Heart right ventricle (tissue), 16 donors: ENCODE results near the gene TMEM203. TPM values are rescaled to one million over a fixed set of nuclear protein-coding genes. Genes with fewer than 3 reads are reported as not detected.
A peak's percentile ranks its signal among the peaks of the same experiment; 100 is the strongest.

Experiments used
- ATAC-seq, 8 donors: fragments of 200-7000 bp; cut with Tn5 transposase; one replicate each; pipeline ENCODE4 v1.9.1; 2020; ENCODE audit warnings: mild to moderate bottlenecking in 8 of 8, moderate library complexity in 8 of 8, moderate number of reproducible peaks in 1 of 8
- DNase-seq, 2 donors: peaks; one replicate each; pipeline ENCODE4 v3.0.0-alpha.2; 2020
- H3K27ac ChIP-seq, 10 donors: fragments of 200-600 bp; sonication (generic) in 2 of 10; one replicate each; pipeline versions ENCODE4 v1.5.0 to v1.8.0; 2020 to 2022; ENCODE audit warnings: mild to moderate bottlenecking in 3 of 10
- H3K27me3 ChIP-seq, 7 donors: fragments of 200-600 bp; one replicate each; pipeline ENCODE4 v1.8.0; 2021 to 2022; ENCODE audit warnings: mild to moderate bottlenecking in 2 of 7
- H3K36me3 ChIP-seq, 9 donors: fragments of 200-600 bp; sonication (generic) in 1 of 9; one replicate each; pipeline versions ENCODE4 v1.5.0 to v1.8.0; 2020 to 2022; ENCODE audit warnings: mild to moderate bottlenecking in 2 of 9
- H3K4me1 ChIP-seq, 9 donors: fragments of 200-600 bp; sonication (generic) in 1 of 9; one replicate each; pipeline versions ENCODE4 v1.5.0 to v1.8.0; 2020 to 2022; ENCODE audit warnings: mild to moderate bottlenecking in 4 of 9
- H3K4me3 ChIP-seq, 10 donors: fragments of 200-600 bp; sonication (generic) in 2 of 10; one replicate each; pipeline versions ENCODE4 v1.5.0 to v1.8.0; 2020 to 2022; ENCODE audit warnings: mild to moderate bottlenecking in 7 of 10, moderate library complexity in 2 of 10
- H3K9me3 ChIP-seq, 11 donors: fragments of 200-600 bp in 10 of 11; sonication (generic) in 2 of 11; one replicate each; pipeline versions ENCODE4 v1.5.0 to v1.8.0; 2013 to 2022; ENCODE audit warnings: mild to moderate bottlenecking in 2 of 11, control low read depth in 1 of 11, moderate library complexity in 1 of 11
- WGBS, 2 donors: extraction: QIAGEN DNeasy Blood & Tissue Kit; methylation state at CpG; one replicate each; pipeline ENCODE4 v1.1.7; 2013; ENCODE audit warnings: inconsistent platforms in 1 of 2; 5-methylcytosine and 5-hydroxymethylcytosine counted together
- intact Hi-C, 10 donors: fragments of 100-400 bp; cut with DNase I; formaldehyde crosslinking; loops; one replicate each; pipeline versions ENCODE4 v1.11.1 to v1.14.2; 2022
- polyA plus RNA-seq, 2 donors: library from polyadenylated mRNA; stranded (reverse); fragments of 200-250 nt; gene quantifications; one replicate each; pipeline ENCODE4 v1.2.3, GENCODE V29; 2013
- total RNA-seq, 10 donors: library from RNA; stranded (reverse); fragmentation: NEBNext Ultra II Directional in 3 of 10; extraction: Animal tissue kit (Norgen Biotek cat#: 25700) in 3 of 10; gene quantifications; one replicate each; pipeline versions ENCODE4 v1.2.1 to v1.2.4, GENCODE V29; 2021 to 2023
- TF ChIP-seq, protein P1 (sequence below), 9 donors: fragments of 200-600 bp; sonication (generic) in 2 of 9; IDR thresholded peaks; one replicate each; pipeline versions ENCODE4 v1.5.0 to v1.8.0; 2021 to 2022; ENCODE audit warnings: antibody characterized with exemption in 9 of 9, mild to moderate bottlenecking in 5 of 9, moderate library complexity in 1 of 9
- donor health status: Arrhythmogenic right ventricular cardiomyopathy.
- donor health status: ischemic (EF 13 %, LVEDD 7.1; RV severe dilation, severe dysfunction).
- donor health status: healthy with polysubstance abuse.
- donor health status: DM: no; HTN: yes; CAD: no.
- donor health status: DM: no; HTN: no; CAD: no.
- donor health status: ischemic (EF 25% LVEDD 6.9; RV normal size, moderate dysfunction).
- donor health status: ischemic (EF 25% LVEDD 5.7; RV mildly dilated, moderate dysfunction).
- donor health status: healthy.
- donor health status: DM: yes; HTN: yes; CAD: no.
- donor health status: Ischemic cardiomyopathy.
- donor health status: ischemic (EF 35%, LVEDD 5.7; RV mildly dilated, moderate dysfunction).
- donor health status: nonischemic (EF 11% LVEDD 7.7; RV severe dilation, severe dysfunction).
- donor health status: DM: yes; HTN: yes; CAD: no.
- donor health status: PGD.
- donor health status: ischemic (EF 29% LVEDD 5.4; RV normal size, mild dysfunction).
- donor health status: nonischemic (EF 23%, LVEDD 6.1; RV moderate dilation, normal function).

TMEM203 gene
- total and polyA plus RNA-seq, 12 donors, result 36.4 to 51.2 (median 41.7) TPM

DNA sequence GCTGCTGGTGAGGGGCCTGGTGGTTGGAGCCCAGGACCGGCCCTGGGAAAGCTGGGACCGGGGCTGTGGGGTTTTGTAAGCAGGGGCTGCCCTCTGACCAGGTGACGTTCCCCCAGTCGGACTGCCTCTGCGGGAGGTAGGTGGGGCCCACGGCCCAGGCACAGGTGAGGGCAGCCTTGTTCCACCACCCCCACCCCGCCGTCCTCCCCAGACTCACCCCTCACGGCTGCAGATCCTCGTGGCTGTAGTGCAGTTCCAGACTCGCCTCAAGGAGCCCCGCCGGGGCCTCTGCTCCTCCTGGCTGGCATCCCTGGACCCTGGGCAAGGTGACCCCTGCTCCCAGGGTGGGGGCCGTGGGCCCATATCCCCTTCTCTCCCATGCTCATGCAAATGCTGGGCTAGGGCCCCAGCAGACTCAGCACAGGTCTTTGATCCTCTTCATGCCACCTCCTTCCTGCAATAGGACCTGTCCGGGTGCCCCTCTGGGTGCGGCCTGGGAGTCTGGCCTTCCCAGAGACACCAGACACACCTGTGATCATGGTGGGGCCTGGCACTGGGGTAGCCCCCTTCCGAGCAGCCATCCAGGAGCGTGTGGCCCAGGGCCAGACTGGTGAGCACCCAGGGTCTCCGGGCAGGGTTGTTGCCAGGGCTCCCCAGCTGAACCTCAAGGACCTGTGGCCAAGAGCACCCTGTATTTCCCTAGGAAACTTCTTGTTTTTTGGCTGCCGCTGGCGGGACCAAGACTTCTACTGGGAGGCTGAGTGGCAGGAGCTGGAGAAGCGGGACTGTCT, 9.9 kb upstream of the TMEM203 start:
- 94 to 97% methylated on average over 22 of the region's 22 CpGs for WGBS, 2 donors
- intact Hi-C loops, result no loop called here
- TF ChIP-seq, protein P1, sequence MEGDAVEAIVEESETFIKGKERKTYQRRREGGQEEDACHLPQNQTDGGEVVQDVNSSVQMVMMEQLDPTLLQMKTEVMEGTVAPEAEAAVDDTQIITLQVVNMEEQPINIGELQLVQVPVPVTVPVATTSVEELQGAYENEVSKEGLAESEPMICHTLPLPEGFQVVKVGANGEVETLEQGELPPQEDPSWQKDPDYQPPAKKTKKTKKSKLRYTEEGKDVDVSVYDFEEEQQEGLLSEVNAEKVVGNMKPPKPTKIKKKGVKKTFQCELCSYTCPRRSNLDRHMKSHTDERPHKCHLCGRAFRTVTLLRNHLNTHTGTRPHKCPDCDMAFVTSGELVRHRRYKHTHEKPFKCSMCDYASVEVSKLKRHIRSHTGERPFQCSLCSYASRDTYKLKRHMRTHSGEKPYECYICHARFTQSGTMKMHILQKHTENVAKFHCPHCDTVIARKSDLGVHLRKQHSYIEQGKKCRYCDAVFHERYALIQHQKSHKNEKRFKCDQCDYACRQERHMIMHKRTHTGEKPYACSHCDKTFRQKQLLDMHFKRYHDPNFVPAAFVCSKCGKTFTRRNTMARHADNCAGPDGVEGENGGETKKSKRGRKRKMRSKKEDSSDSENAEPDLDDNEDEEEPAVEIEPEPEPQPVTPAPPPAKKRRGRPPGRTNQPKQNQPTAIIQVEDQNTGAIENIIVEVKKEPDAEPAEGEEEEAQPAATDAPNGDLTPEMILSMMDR (IDR thresholded peaks at IDR 0.05), result no peak

DNA sequence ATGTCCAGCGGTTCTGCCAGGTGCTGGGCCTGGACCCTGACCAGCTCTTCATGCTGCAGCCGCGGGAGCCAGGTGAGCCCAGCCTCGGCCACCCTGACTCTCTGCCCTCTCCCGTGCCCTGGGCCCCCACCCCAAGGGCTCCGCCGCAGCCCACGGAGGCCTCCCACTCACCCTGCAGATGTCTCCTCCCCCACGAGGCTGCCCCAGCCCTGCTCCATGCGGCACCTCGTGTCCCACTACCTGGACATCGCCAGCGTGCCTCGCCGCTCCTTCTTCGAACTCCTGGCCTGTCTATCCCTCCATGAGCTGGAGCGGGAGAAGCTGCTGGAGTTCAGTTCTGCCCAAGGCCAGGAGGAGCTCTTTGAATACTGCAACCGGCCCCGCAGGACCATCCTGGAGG, 9.2 kb upstream of the TMEM203 start:
- Histone ChIP-seq H3K9me3 (no peaks in the 10 kb centered on the region), H3K36me3 (peaks cover 0 to 41% (median 0%) of the 10 kb centered on the region in 9 donors), H3K4me1 (peaks cover 10 to 28% (median 19%) of the 10 kb centered on the region in 9 donors), H3K27ac (no peak overlapping the region), H3K27me3 (no peaks in the 10 kb centered on the region), H3K4me3 (no peak overlapping the region)
- no peak for ATAC-seq
- DNase-seq, result no peak
- intact Hi-C loops, result no loop called here
- WGBS, 2 donors, result 94% methylated on average over 18 to 19 of the region's 19 CpGs
- TF ChIP-seq, protein P1 (IDR thresholded peaks at IDR 0.05), result no peak

More for the DNA sequence above, 9.9 kb upstream of the TMEM203 start:
- H3K4me3 ChIP-seq, result no peak overlapping the region
- H3K36me3 ChIP-seq, result peaks cover 0 to 35% (median 0%) of the 10 kb centered on the region in 9 donors
- H3K27ac ChIP-seq, result no peak overlapping the region
- ATAC-seq (no peak), DNase-seq (no peak)
- H3K4me1 ChIP-seq, result peaks cover 10 to 28% (median 19%) of the 10 kb centered on the region in 9 donors
- H3K9me3 ChIP-seq, result no peaks in the 10 kb centered on the region
- no peaks in the 10 kb centered on the region for H3K27me3 ChIP-seq

DNA sequence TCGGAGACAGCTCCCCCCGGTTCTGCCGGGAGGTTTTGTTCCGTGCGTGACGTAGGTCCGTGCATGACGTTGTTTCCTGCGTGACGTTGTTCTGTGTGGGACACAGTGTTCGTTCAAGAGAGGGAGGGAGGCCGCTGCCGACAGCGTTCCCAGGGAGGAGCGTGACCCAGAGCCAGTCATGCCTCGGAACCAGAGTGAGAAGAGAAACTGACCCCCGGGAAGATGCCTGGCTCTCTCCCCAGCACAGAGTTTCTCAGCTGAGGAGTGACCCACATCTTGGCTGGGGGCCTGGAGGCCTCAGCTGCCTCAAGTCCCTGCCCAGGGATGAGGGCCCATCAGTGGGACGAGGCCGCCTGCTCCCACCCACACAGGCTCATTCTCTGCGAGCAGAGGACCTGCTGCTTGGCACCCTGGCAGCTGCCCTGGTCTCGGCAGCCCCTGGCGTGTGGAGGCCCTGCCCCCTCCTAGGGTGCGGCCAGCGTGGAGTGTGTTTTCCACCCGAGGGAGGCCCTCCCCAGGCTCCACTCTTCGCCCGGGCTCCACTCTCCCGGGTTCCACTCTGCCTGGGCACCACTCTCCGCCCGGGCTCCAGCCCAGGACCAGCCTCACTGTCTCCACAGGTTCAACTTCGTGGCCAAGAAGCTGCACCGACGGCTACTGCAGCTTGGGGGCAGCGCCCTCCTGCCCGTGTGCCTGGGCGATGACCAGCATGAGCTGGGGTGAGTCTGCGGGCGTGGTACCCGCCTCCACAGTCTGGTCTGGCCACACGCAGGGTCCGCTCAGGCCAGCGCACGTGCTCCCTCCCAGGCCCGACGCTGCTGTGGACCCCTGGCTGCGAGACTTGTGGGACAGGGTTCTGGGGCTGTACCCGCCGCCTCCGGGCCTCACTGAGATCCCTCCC, 8.0 kb upstream of the TMEM203 start:
- WGBS, 2 donors, result 91% methylated on average over 49 of the region's 49 CpGs
- intact Hi-C loops, result no loop called here

DNA sequence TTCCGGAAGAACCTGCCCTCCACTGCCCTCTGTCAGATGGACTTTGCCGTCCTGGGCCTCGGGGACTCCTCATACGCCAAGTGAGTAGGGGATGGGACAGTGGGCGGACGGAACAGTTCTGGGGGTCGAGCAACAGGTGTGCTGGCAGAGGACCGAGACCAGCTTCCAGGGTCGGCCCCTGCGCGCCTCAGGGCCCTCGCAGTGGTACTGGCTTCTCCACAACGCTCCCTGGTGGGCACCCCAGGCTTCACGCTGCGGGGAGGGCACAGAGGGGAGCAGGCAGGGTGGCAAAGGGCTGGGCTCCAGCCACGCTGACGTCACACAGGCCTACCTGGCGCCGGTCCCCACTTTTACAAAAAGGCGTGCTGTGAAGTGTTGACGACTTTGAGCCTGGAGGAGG, 7.1 kb upstream of the TMEM203 start:
- peaks cover 0 to 52% (median 0%) of the 10 kb centered on the region in 9 donors for H3K36me3 ChIP-seq
- peaks cover 0 to 9% (median 5%) of the 10 kb centered on the region in 9 donors for H3K4me1 ChIP-seq
- no peak overlapping the region for H3K4me3 ChIP-seq
- no peak for ATAC-seq
- DNase-seq, result no peak
- no peaks in the 10 kb centered on the region for H3K9me3 ChIP-seq
- 83 to 84% methylated on average over 21 of the region's 21 CpGs for WGBS, 2 donors
- intact Hi-C loops, result no loop called here
- no peaks in the 10 kb centered on the region for H3K27me3 ChIP-seq
- H3K27ac ChIP-seq, result no peak overlapping the region
- TF ChIP-seq, protein P1 (IDR thresholded peaks at IDR 0.05), result no peak

More for the DNA sequence above, 8.0 kb upstream of the TMEM203 start:
- H3K4me1 ChIP-seq, result peaks cover 4 to 17% (median 12%) of the 10 kb centered on the region in 9 donors
- ATAC-seq, result no peak
- no peak overlapping the region for H3K4me3 ChIP-seq
- H3K27ac ChIP-seq, result no peak overlapping the region
- H3K9me3 ChIP-seq, result no peaks in the 10 kb centered on the region
- no peaks in the 10 kb centered on the region for H3K27me3 ChIP-seq
- TF ChIP-seq, protein P1 (IDR thresholded peaks at IDR 0.05), result peak in 1 of 9 donors; percentile 5
- peaks cover 0 to 52% (median 0%) of the 10 kb centered on the region in 9 donors for H3K36me3 ChIP-seq
- DNase-seq, result no peak
